ENCODE measurements around the gene COTL1.
"Not testable (repeated sequence)": the region's sequence is repeated elsewhere in the genome, so short reads cannot be mapped to it uniquely, and the experiment has no call there.

The COTL1 gene

GRCh38 chr16:84529607-84530006 is 88.3 kb downstream of the COTL1 start:
- no peak for TF ChIP-seq CTCF (IDR thresholded peaks at IDR 0.05; ENCODE audit: low read depth, low read length)
- H3K27me3 ChIP-seq = no peaks in the 10 kb centered on the region
- no peaks in the 10 kb centered on the region for H3K9me3 ChIP-seq
- no peak overlapping the region for H3K4me3 ChIP-seq (ENCODE audit: low read depth, low read length)
- H3K36me3 ChIP-seq = no peaks in the 10 kb centered on the region
- no peaks in the 10 kb centered on the region for H3K4me1 ChIP-seq
- no peak for DNase-seq

GRCh38 chr16:84528322-84528721 is 89.6 kb downstream of the COTL1 start:
- H3K27me3 ChIP-seq = no peaks in the 10 kb centered on the region
- H3K4me1 ChIP-seq = no peaks in the 10 kb centered on the region
- H3K4me3 ChIP-seq (ENCODE audit: low read depth, low read length) = no peak overlapping the region
- no peaks in the 10 kb centered on the region for H3K9me3 ChIP-seq
- no peak for DNase-seq
- TF ChIP-seq CTCF (IDR thresholded peaks at IDR 0.05; ENCODE audit: low read depth, low read length) = no peak
- H3K36me3 ChIP-seq = no peaks in the 10 kb centered on the region

GRCh38 chr16:84527532-84528269 is 90.2 kb downstream of the COTL1 start:
- H3K9me3 ChIP-seq = no peaks in the 10 kb centered on the region
- no peaks in the 10 kb centered on the region for H3K36me3 ChIP-seq
- H3K4me3 ChIP-seq (ENCODE audit: low read depth, low read length) = no peak overlapping the region
- H3K4me1 ChIP-seq = no peaks in the 10 kb centered on the region
- DNase-seq = no peak
- H3K27me3 ChIP-seq = no peaks in the 10 kb centered on the region
- no peak for TF ChIP-seq CTCF (IDR thresholded peaks at IDR 0.05; ENCODE audit: low read depth, low read length)

- Histone ChIP-seq H3K4me3 (ENCODE audit: low read depth, low read length) (no peak overlapping the region), H3K36me3 (no peaks in the 10 kb centered on the region), H3K27me3 (no peaks in the 10 kb centered on the region), H3K9me3 (no peaks in the 10 kb centered on the region), H3K4me1 (no peaks in the 10 kb centered on the region)
- DNase-seq = no peak
- no peak for TF ChIP-seq CTCF (IDR thresholded peaks at IDR 0.05; ENCODE audit: low read depth, low read length)
These were observed 90.9 kb downstream of the COTL1 start for GRCh38 chr16:84526794-84527531.

GRCh38 chr16:84524941-84525581 is 92.8 kb downstream of the COTL1 start:
- DNase-seq; H3K9me3 ChIP-seq; H3K4me1 ChIP-seq; H3K36me3 ChIP-seq; H3K4me3 ChIP-seq (ENCODE audit: low read depth, low read length); H3K27me3 ChIP-seq: not testable (repeated sequence)

GRCh38 chr16:84524346-84524920 is 93.4 kb downstream of the COTL1 start:
- H3K9me3 ChIP-seq = no peaks in the 10 kb centered on the region
- DNase-seq = no peak
- peaks cover 10% of the 10 kb centered on the region; the same call in 1 of the 2 replicates for H3K27me3 ChIP-seq
- TF ChIP-seq CTCF (IDR thresholded peaks at IDR 0.05; ENCODE audit: low read depth, low read length) = no peak
- no peaks in the 10 kb centered on the region for H3K36me3 ChIP-seq
- no peak overlapping the region for H3K4me3 ChIP-seq (ENCODE audit: low read depth, low read length)
- no peaks in the 10 kb centered on the region for H3K4me1 ChIP-seq
